Bronchial epithelial cell (primary cell): ENCODE measurements around the gene TXNRD2. TPM values are rescaled to one million over a fixed set of nuclear protein-coding genes. Genes with fewer than 3 reads are reported as not detected.
A peak's percentile ranks its signal among the peaks of the same experiment; 100 is the strongest.

Experiments used
- DNase-seq: peaks from one replicate; pipeline ENCODE4 v3.0.0-alpha.2; 2010; ENCODE audit warnings: low read depth
- FAIRE-seq: peaks from 2 replicates; lab custom pipeline; 2011; peaks lifted over from hg19 to GRCh38; lab: Jason Lieb, UNC
- H3K27me3 ChIP-seq: 2 replicates; pipeline ENCODE4 v1.5.1; 2011; ENCODE audit warnings: low read length; ENCODE audit not compliant: control insufficient read depth, insufficient read depth
- H3K36me3 ChIP-seq: 2 replicates; pipeline ENCODE4 v1.5.1; 2011; ENCODE audit warnings: low read length; ENCODE audit not compliant: control insufficient read depth, insufficient read depth
- H3K4me3 ChIP-seq: 2 replicates; pipeline ENCODE4 v1.5.1; 2011; ENCODE audit warnings: mild to moderate bottlenecking, low read depth, low read length, control low read depth
- total RNA-seq: library from RNA; depleted of rRNA; stranded (reverse); fragments of >200 nt; gene quantifications from 2 replicates; pipeline ENCODE4 v1.2.1, GENCODE V29; 2014
- TF ChIP-seq, protein P1 (sequence below): IDR thresholded peaks from 2 replicates; pipeline ENCODE4 v1.5.1; 2011; ENCODE audit warnings: mild to moderate bottlenecking, moderate library complexity, low read length, control low read depth, inconsistent platforms; ENCODE audit not compliant: insufficient read depth, severe bottlenecking

The TXNRD2 gene
- total RNA-seq, 1 donor from 2014 or later, result 12.9 TPM

GRCh38 chr22:19874307-19875060, 67.1 kb downstream of the TXNRD2 start:
- Histone ChIP-seq H3K27me3 (no peaks in the 10 kb centered on the region), H3K4me3 (no peak overlapping the region), H3K36me3 (no peaks in the 10 kb centered on the region)
- TF ChIP-seq, protein P1, sequence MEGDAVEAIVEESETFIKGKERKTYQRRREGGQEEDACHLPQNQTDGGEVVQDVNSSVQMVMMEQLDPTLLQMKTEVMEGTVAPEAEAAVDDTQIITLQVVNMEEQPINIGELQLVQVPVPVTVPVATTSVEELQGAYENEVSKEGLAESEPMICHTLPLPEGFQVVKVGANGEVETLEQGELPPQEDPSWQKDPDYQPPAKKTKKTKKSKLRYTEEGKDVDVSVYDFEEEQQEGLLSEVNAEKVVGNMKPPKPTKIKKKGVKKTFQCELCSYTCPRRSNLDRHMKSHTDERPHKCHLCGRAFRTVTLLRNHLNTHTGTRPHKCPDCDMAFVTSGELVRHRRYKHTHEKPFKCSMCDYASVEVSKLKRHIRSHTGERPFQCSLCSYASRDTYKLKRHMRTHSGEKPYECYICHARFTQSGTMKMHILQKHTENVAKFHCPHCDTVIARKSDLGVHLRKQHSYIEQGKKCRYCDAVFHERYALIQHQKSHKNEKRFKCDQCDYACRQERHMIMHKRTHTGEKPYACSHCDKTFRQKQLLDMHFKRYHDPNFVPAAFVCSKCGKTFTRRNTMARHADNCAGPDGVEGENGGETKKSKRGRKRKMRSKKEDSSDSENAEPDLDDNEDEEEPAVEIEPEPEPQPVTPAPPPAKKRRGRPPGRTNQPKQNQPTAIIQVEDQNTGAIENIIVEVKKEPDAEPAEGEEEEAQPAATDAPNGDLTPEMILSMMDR, result no peak
- FAIRE-seq, result no peak
- DNase-seq, result peak; percentile 66

- FAIRE-seq (no peak), DNase-seq (no peak)
- no peaks in the 10 kb centered on the region for H3K27me3 ChIP-seq
- no peaks in the 10 kb centered on the region for H3K36me3 ChIP-seq
- no peak overlapping the region for H3K4me3 ChIP-seq
- TF ChIP-seq, protein P1, result no peak
These were observed 67.7 kb downstream of the TXNRD2 start for GRCh38 chr22:19873960-19874306.

- H3K4me3 ChIP-seq, result no peak overlapping the region
- TF ChIP-seq, protein P1, result no peak
- H3K36me3 ChIP-seq, result no peaks in the 10 kb centered on the region
- DNase-seq, result no peak
- no peak for FAIRE-seq
- H3K27me3 ChIP-seq, result no peaks in the 10 kb centered on the region
These were observed 68.3 kb downstream of the TXNRD2 start for GRCh38 chr22:19873138-19873959.

DNA sequence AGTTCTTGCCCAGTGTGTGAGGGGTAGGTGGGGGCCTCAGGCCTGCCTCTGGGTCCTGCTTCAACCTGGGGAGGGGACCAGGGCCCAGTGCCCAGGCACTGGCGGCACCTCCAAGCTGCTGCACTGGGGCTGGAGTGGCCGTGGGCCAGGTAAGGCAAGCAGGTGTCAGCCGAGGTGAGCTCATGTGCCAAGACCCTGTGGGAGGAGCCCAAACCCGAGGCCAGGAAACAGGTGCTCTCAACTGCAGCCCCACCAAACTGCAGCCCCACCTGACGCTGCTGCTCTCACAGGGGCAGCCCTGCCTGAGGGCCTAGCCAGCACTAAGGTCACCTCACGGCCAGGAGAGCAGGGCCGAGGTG, 68.9 kb downstream of the TXNRD2 start:
- Histone ChIP-seq H3K4me3 (no peak overlapping the region), H3K27me3 (no peaks in the 10 kb centered on the region), H3K36me3 (no peaks in the 10 kb centered on the region)
- TF ChIP-seq, protein P1, result no peak
- FAIRE-seq (no peak), DNase-seq (no peak)

DNA sequence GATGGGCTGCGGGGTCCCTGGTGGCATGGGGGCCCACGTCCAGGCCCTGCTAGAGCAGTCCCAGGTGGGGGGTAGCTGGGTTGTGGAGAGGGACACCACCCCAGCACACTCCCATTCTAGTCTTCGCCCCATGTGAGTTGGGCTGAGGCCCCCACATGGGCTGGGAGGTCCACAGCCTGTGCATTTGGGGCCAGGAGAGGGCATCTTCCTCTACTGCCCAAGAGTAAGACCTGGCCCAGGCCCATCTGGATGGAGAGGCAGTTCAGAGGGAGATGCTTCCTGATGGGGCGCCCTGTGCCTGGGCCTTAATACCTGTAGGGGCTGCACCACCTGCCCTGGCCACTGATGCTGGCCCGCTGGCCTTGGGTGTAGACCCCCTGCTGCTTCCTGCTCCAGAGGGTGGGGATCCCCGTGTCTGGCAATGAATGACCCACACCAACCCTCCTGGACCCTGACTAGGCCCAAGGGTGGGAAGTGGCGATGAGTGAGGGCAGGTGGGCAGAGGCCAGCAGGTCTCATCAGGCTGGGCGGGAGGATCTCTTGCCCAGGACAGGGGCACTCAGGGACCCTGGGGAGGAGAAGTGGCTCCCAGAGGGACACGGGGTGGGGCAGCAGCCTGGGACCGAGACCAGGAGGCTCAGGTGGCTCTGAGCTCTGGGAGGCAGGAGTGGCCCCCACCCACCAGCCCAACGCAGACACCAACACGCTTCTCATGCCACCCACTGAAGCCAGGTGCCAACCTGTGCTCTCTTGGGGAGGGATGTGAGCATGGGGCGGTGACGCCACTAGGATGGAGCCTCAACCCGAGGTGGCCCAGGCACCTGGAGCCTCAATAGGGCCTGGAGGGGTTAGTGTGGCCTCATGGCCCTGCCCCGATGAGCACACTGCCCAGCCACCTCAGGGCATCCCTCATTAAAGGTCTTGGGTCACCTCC, 69.5 kb downstream of the TXNRD2 start:
- Histone ChIP-seq H3K4me3 (no peak overlapping the region), H3K27me3 (no peaks in the 10 kb centered on the region), H3K36me3 (no peaks in the 10 kb centered on the region)
- FAIRE-seq (no peak), DNase-seq (no peak)
- TF ChIP-seq, protein P1, result no peak
